Ishikawa (cell line): ENCODE data around the gene TANC2.

Source experiments
- CEBPB ChIP-seq: IDR thresholded peaks from 2 replicates; pipeline ENCODE4 v1.6.1; 2012
- CREB1 ChIP-seq: IDR thresholded peaks from 2 replicates; pipeline ENCODE4 v1.6.1; 2012; ENCODE audit warnings: low read depth
- EGR1 ChIP-seq: IDR thresholded peaks from 2 replicates; pipeline ENCODE4 v1.6.1; 2012
- EP300 ChIP-seq: IDR thresholded peaks from 2 replicates; pipeline ENCODE4 v1.6.1; 2012; ENCODE audit warnings: borderline replicate concordance
- FOXM1 ChIP-seq: IDR thresholded peaks from 2 replicates; pipeline ENCODE4 v1.6.1; 2012; ENCODE audit warnings: low read depth, borderline replicate concordance
- MAX ChIP-seq: IDR thresholded peaks from 2 replicates; pipeline ENCODE4 v1.6.1; 2012
- NFIC ChIP-seq: IDR thresholded peaks from 2 replicates; pipeline ENCODE4 v1.6.1; 2012
- RAD21 ChIP-seq: IDR thresholded peaks from 2 replicates; pipeline ENCODE4 v1.6.1; 2012; ENCODE audit warnings: low read depth
- REST ChIP-seq: IDR thresholded peaks from 2 replicates; pipeline ENCODE4 v1.6.1; 2012; ENCODE audit warnings: low read depth, mild to moderate bottlenecking
- TAF1 ChIP-seq: IDR thresholded peaks from 2 replicates; pipeline ENCODE4 v1.6.1; 2012; ENCODE audit warnings: low read depth, mild to moderate bottlenecking
- TCF12 ChIP-seq: IDR thresholded peaks from 2 replicates; pipeline ENCODE4 v1.6.1; 2012; ENCODE audit warnings: low read depth
- TEAD4 ChIP-seq: IDR thresholded peaks from 2 replicates; pipeline ENCODE4 v1.6.1; 2012
- USF1 ChIP-seq: IDR thresholded peaks from 2 replicates; pipeline ENCODE4 v1.6.1; 2012
- YY1 ChIP-seq: IDR thresholded peaks from 2 replicates; pipeline ENCODE4 v1.6.1; 2012; ENCODE audit warnings: low read depth
- ZBTB7A ChIP-seq: IDR thresholded peaks from 2 replicates; pipeline ENCODE4 v1.6.1; 2012; ENCODE audit warnings: low read depth

The TANC2 gene

GRCh38 chr17:62984801-62985200 lies 18.8 kb downstream of the TANC2 start:
- TF ChIP-seq NFIC (no peak), MAX (no peak), RAD21 (no peak), CREB1 (no peak), TEAD4 (no peak), REST (no peak), USF1 (no peak), CEBPB (no peak), TAF1 (no peak), YY1 (no peak), FOXM1 (no peak), TCF12 (no peak), EP300 (no peak), EGR1 (no peak), ZBTB7A (no peak)

GRCh38 chr17:62986549-62986948 lies 20.5 kb downstream of the TANC2 start:
- TF ChIP-seq RAD21 = no peak
- TF ChIP-seq ZBTB7A = no peak
- no peak for TF ChIP-seq TAF1
- TF ChIP-seq CREB1 = no peak
- no peak for TF ChIP-seq FOXM1
- no peak for TF ChIP-seq MAX
- no peak for TF ChIP-seq NFIC

GRCh38 chr17:62987136-62987535 lies 21.1 kb downstream of the TANC2 start:
- TF ChIP-seq ZBTB7A = no peak
- no peak for TF ChIP-seq CEBPB
- no peak for TF ChIP-seq REST
- no peak for TF ChIP-seq NFIC
- no peak for TF ChIP-seq MAX
- no peak for TF ChIP-seq EP300
- no peak for TF ChIP-seq USF1
- no peak for TF ChIP-seq TEAD4
- no peak for TF ChIP-seq CREB1

- no peak for TF ChIP-seq NFIC
- no peak for TF ChIP-seq EGR1
- no peak for TF ChIP-seq TEAD4
- no peak for TF ChIP-seq RAD21
- no peak for TF ChIP-seq EP300
- no peak for TF ChIP-seq ZBTB7A
- no peak for TF ChIP-seq USF1
- TF ChIP-seq CEBPB = no peak
- TF ChIP-seq REST = no peak
- TF ChIP-seq YY1 = no peak
- TF ChIP-seq MAX = no peak
- TF ChIP-seq CREB1 = no peak
- no peak for TF ChIP-seq TAF1
- TF ChIP-seq FOXM1 = no peak
- no peak for TF ChIP-seq TCF12
Observed at GRCh38 chr17:62989501-62989900, 23.5 kb downstream of the TANC2 start.

GRCh38 chr17:62994931-62995330 lies 28.9 kb downstream of the TANC2 start:
- TF ChIP-seq FOXM1 (no peak), TEAD4 (no peak), ZBTB7A (no peak), EP300 (no peak), NFIC (no peak), CEBPB (no peak), EGR1 (no peak), REST (no peak), CREB1 (no peak), MAX (no peak), RAD21 (no peak), TCF12 (no peak), YY1 (no peak), USF1 (no peak), TAF1 (no peak)
